Parathyroid adenoma (tissue), 2 donors: ENCODE results near the gene KLF12.

Experiments
- H2AFZ ChIP-seq: fragments of 300-600 bp; sonication (generic); one replicate; pipeline ENCODE4 v1.7.0; 2017; ENCODE audit warnings: antibody characterized with exemption, mild to moderate bottlenecking
- H3K27ac ChIP-seq: fragments of 300-600 bp; sonication (generic); one replicate; pipeline ENCODE4 v1.7.0; 2017
- H3K27me3 ChIP-seq: fragments of 300-600 bp; sonication (generic); one replicate; pipeline ENCODE4 v1.7.0; 2017; ENCODE audit warnings: low read length; ENCODE audit not compliant: control insufficient read depth, insufficient read depth
- H3K36me3 ChIP-seq: fragments of 300-600 bp; sonication (generic); one replicate; pipeline ENCODE4 v1.7.0; 2017; ENCODE audit warnings: low read length; ENCODE audit not compliant: control insufficient read depth, insufficient read depth
- H3K4me1 ChIP-seq: fragments of 300-600 bp; sonication (generic); one replicate; pipeline ENCODE4 v1.7.0; 2017; ENCODE audit warnings: control low read depth
- H3K4me2 ChIP-seq: fragments of 300-600 bp; sonication (generic); one replicate; pipeline ENCODE4 v1.7.0; 2017; ENCODE audit warnings: low read length
- H3K4me3 ChIP-seq: fragments of 300-600 bp; sonication (generic); one replicate; pipeline ENCODE4 v1.7.0; 2017; ENCODE audit warnings: low read depth, low read length
- H3K79me2 ChIP-seq: fragments of 300-600 bp; sonication (generic); one replicate; pipeline ENCODE4 v1.7.0; 2017; ENCODE audit warnings: control low read depth
- H3K9ac ChIP-seq: fragments of 300-600 bp; sonication (generic); one replicate; pipeline ENCODE4 v1.7.0; 2017; ENCODE audit warnings: mild to moderate bottlenecking
- H3K9me3 ChIP-seq: fragments of 300-600 bp; sonication (generic); one replicate; pipeline ENCODE4 v1.7.0; 2017; ENCODE audit warnings: low read length; ENCODE audit not compliant: control insufficient read depth
- CTCF ChIP-seq: fragments of 300-600 bp; sonication (generic); IDR thresholded peaks from one replicate; pipeline ENCODE4 v1.7.0; 2017; ENCODE audit warnings: antibody characterized with exemption, mild to moderate bottlenecking
- donor health status: primary hyperparathyroidism.

Gene KLF12

GRCh38 chr13:74105871-74106270 lies 28.3 kb downstream of the KLF12 start:
- no peaks in the 10 kb centered on the region for H3K27me3 ChIP-seq
- H3K79me2 ChIP-seq = no peaks in the 10 kb centered on the region
- H3K4me2 ChIP-seq = no peak overlapping the region
- H3K36me3 ChIP-seq = no peaks in the 10 kb centered on the region
- no peak for TF ChIP-seq CTCF
- H3K4me3 ChIP-seq = no peak overlapping the region
- no peak overlapping the region for H3K9ac ChIP-seq
- no peak overlapping the region for H2AFZ ChIP-seq
- no peak overlapping the region for H3K27ac ChIP-seq
- H3K9me3 ChIP-seq = no peaks in the 10 kb centered on the region
- no peaks in the 10 kb centered on the region for H3K4me1 ChIP-seq

- Histone ChIP-seq H3K4me3 (no peak overlapping the region), H3K9ac (no peak overlapping the region), H3K36me3 (no peaks in the 10 kb centered on the region), H3K9me3 (no peaks in the 10 kb centered on the region), H3K27me3 (no peaks in the 10 kb centered on the region), H2AFZ (no peak overlapping the region), H3K4me1 (no peaks in the 10 kb centered on the region), H3K27ac (no peak overlapping the region), H3K79me2 (no peaks in the 10 kb centered on the region), H3K4me2 (no peak overlapping the region)
- no peak for TF ChIP-seq CTCF
Observed at GRCh38 chr13:74104661-74105275, 29.4 kb downstream of the KLF12 start.

- H3K27ac ChIP-seq = no peak overlapping the region
- no peak for TF ChIP-seq CTCF
- H2AFZ ChIP-seq = no peak overlapping the region
- H3K4me2 ChIP-seq = no peak overlapping the region
- no peaks in the 10 kb centered on the region for H3K27me3 ChIP-seq
- H3K4me1 ChIP-seq = no peaks in the 10 kb centered on the region
- H3K9me3 ChIP-seq = no peaks in the 10 kb centered on the region
- H3K79me2 ChIP-seq = no peaks in the 10 kb centered on the region
- no peaks in the 10 kb centered on the region for H3K36me3 ChIP-seq
- no peak overlapping the region for H3K9ac ChIP-seq
- H3K4me3 ChIP-seq = no peak overlapping the region
Observed at GRCh38 chr13:74103970-74104555, 30.1 kb downstream of the KLF12 start.

- no peak overlapping the region for H3K4me3 ChIP-seq
- no peak overlapping the region for H3K4me2 ChIP-seq
- H3K27me3 ChIP-seq = no peaks in the 10 kb centered on the region
- H3K4me1 ChIP-seq = no peaks in the 10 kb centered on the region
- no peak overlapping the region for H3K9ac ChIP-seq
- no peaks in the 10 kb centered on the region for H3K9me3 ChIP-seq
- no peak overlapping the region for H2AFZ ChIP-seq
- no peak overlapping the region for H3K27ac ChIP-seq
- no peaks in the 10 kb centered on the region for H3K36me3 ChIP-seq
- no peak for TF ChIP-seq CTCF
- H3K79me2 ChIP-seq = no peaks in the 10 kb centered on the region
Observed at GRCh38 chr13:74103196-74103595, 31.0 kb downstream of the KLF12 start.

- H3K36me3 ChIP-seq = no peaks in the 10 kb centered on the region
- no peak overlapping the region for H3K27ac ChIP-seq
- TF ChIP-seq CTCF = no peak
- no peak overlapping the region for H3K4me2 ChIP-seq
- H3K4me3 ChIP-seq = no peak overlapping the region
- no peaks in the 10 kb centered on the region for H3K9me3 ChIP-seq
- H3K4me1 ChIP-seq = no peaks in the 10 kb centered on the region
- no peak overlapping the region for H2AFZ ChIP-seq
- no peaks in the 10 kb centered on the region for H3K27me3 ChIP-seq
- no peaks in the 10 kb centered on the region for H3K79me2 ChIP-seq
- no peak overlapping the region for H3K9ac ChIP-seq
Observed at GRCh38 chr13:74102691-74103090, 31.5 kb downstream of the KLF12 start.
